LoVo (cell line): ENCODE data around the gene DDX18.
A peak's percentile ranks its signal among the peaks of the same experiment; 100 is the strongest.

ENCODE experiments used
- DNase-seq: peaks from one replicate; pipeline ENCODE4 v3.0.0-alpha.2; 2016; ENCODE audit warnings: low spot score

Gene DDX18

DNA sequence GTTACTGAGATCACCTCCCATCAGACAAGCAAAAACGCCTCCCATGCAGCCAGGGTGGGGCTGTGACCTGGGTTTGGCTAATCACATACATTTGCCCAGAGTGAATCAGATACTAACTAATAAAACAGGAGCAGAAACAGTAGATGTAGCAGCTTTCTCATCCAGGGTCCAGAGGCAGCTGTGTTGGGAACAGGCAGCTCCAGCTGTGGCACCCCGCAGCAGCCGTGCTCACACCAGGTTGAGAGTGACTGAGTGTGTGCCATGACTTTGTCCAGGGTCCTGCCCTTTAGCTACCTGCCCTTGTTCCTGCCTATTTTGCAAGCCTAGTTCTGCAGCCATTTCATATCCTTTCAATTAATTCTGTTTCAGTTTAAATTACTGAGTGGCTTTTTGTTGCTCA lies 20.5 kb downstream of the DDX18 start:
- DNase-seq, result no peak

DNA sequence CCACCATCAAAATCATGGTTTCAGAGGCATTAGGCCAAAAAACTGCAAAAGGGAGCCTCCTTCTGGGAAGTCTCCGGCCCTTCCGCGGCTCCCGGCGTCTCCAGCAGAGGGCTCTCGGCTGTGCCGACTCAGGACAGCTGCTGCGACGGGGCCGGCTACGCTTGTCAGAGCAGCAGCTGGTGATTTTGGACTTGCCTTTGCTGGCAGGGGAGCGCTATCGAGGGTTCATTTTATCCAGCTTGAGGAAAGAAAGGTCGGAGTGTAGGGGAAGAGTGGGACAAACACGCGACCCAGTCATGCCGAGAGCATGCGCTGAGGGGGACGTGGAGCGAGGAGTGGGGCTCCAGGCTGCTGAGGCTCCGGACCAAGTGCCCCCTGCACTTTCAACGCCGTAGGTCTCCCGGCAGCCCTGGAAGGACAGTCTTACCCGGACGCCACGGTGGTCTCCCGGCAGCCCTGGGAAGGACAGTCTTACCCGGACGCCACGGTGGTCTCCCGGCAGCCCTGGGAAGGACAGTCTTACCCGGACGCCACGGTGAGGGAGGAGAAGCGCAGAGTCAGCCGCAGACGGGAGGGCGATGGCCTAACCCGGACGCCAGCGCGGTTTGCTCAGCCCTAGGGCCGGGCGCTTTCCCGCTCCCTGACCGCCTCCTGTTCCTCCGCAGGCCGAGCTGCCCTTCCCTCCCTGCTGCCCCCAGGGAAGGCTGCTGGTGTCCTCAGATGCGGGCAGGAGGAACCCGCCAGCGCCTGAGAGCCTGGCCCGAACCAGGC lies 21.7 kb downstream of the DDX18 start:
- DNase-seq, result no peak

DNA sequence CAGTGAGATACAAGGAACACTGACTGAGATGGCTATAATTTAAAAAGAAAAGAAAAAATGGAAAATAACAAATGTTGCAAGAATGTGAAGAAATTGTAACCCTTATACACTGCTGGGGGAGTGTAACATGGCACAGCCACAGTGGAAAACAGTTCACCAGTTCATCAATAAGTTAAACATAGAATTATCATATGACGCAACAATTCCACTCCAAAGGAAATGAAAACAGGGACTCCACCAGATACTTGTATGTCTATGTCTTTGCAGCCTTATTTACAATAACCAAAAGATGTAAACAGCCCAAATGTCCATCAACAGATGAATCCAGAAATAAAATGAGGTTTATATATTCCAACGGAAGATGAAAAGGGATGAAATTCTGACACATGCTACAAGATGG lies 30.8 kb downstream of the DDX18 start:
- no peak for DNase-seq

DNA sequence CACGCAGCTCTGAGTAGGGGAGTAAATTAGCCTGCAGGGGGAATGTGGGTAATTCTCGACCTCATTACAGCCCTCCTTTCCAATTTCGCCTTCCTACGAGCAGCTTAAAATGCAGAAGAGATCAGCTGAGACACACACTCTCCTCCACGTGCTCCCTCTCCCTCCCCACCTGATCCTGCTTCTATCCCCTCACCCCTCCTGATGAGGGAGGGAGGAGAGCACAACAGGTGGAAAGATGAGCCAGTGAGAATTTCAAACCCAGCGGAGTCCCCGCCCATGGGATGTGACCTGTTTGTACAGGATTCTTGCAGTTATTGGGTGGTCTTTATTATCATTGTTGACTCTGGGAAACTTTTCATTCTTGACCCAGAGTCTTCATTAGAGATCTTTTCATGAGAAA lies 35.5 kb downstream of the DDX18 start:
- no peak for DNase-seq

DNA sequence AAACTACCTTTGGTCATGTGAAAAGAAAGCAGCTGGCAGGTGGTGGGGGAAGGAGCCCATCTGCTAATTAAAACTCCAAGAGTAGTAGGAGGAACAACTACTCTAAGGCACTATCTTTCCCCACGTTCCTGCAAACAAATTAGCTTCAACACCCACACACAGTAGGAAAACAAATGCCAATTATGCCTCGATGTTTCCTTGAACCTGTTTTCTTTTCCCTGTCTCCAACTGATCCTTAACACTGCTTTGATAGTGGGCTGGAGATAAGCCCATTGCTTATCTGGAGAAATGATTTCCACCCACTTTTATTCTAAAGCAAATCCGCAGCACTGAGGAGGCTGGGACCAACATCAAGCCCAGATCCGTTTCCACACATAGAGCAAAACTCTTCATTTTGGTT lies 36.0 kb downstream of the DDX18 start:
- no peak for DNase-seq

DNA sequence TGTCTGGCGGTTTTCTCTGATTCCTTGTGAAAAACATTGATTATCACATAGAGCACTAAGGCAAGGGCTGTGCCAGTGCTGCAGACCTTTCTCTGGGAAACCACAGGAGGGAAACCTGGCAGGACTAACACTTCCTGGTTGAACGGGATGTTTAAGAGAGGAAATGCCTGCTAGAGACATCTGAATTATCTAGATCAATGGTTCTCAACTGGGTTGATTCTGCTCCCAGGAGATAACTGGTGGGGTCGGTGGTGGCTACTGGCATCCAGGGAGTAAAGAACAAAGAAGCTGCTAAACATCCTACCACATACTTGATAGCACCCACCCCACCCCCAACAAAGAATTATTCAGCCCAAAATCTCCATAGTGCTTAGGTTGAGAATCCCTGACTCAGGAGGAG lies 37.5 kb downstream of the DDX18 start:
- no peak for DNase-seq

DNA sequence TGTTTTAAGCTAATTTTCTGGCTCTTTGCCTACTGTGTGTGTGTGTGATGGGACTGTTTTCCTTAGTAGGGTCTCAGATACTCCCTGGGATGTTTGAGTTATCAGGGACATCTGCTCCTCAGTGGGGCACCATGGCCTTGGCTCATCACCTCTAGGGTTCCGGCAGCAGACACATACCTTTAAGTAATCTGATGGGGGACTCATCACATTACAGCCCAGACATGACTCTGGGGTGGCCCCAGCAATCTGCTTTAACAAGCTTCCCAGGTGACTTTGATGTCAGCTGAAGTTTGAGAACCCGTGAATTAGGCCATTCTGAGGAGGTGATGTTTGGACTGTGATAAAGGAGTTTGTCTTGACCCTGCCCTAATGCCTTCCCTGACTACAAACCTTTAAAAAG lies 38.8 kb downstream of the DDX18 start:
- DNase-seq, result no peak

DNA sequence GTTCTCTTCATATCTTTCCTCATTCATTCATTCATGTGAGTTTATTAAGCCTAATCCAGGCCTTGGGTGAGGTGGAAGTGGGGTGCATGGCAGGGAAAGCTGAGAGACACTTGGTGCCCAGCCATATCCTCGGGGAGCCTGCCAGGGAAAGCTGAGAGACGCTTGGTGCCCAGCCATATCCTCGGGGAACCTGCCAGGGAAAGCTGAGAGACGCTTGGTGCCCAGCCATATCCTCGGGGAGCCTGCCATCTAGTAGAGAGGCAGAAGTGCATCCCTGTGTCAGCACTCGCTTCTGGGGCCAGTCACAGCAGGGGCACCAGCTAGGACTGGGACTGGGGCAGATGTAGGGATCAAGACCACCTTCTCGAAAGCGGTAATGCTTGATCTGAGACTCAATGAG lies 39.4 kb downstream of the DDX18 start:
- no peak for DNase-seq

DNA sequence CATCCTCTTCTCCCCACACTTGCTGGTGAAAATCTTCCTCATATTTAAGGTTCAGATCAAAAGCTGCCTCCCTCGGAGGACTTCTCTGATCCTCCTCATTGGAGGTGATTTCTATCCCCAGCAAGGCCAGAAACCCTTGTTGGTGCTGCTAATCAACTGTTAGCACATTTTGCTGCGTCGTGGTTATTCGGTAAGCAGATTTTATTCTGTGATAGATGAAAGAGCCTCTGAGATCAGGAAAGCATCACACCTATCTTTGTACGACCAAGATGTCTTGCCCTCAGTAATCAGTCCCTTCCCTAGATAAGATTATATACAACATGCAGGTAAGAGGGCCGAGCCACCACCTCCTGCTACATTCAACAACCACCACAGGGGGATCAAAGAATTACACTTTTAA lies 40.1 kb downstream of the DDX18 start:
- DNase-seq, result no peak

DNA sequence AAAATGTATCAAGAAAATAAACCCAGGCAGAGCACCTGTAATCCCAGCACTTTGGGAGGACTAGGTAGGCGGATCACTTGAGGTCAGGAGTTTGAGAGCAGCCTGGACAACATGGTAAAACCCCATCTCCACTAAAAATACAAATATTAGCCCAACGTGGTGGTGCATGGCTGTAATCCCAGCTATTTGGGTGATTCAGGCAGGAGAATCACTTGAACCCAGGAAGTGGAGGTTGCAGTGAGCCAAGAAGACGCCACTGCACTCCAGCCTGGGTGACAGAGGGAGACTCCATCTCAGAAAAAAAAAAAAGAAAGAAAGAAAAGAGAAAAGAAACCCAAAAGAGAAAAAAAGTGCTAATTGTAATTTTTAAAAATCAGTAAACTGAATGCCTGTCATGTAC lies 41.4 kb downstream of the DDX18 start:
- DNase-seq, result no peak

DNA sequence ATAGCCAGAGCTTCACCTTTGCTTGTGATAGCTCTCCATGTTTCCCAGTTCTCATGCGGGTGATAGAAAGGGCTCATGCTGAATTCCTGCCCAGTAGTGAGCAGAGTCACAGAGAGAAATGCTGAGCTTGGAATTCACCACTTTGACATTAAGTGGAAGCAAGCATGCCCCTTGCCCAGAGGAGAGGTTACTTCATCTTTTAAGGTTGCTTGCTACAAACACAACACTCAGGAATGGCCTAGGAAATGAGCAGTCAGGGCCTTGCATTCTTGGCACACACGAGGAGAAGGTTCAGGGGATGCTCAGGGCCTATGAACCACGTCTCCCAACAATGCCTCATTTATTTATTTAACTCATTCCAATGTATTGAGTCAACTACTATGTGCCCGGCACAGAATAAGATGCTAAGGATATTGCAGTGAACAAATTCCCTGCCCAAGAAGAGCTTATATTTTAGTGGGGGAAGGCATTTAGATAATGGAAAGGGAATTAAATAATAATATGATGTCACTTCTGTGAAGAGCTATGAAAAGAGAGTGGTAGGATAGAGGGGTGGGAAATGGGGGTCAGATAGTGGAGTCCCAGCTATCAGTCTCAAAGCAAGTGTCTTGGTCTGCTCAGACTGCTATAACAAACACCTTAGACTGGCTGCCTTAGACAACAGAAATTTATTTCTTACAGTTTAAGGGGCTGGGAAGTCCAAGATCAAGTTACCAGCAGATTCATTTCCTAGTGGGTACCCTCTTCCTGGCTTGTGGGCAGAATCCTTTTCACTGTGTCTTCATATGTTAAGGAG lies 42.1 kb downstream of the DDX18 start:
- DNase-seq, result peak; percentile 6

DNA sequence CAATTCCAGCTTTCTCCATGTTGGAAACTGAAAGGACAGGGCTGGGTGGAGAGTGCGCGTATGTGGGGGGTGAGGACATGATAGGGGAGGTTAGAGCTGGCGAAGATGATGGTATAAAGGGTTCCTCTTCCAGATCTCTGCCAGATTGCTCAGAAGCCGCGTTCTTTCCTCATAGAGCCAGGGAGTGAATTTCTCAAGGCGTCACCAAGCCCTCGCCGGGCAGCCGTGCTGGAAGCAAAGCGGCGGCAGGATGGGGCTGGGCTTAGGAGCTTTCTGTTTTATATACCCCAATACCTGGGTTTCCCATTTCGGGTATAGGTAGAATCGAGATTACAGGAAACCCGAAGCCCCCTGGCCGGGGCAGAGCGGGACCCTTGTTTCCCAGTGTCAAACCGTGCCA lies 43.8 kb downstream of the DDX18 start:
- no peak for DNase-seq

DNA sequence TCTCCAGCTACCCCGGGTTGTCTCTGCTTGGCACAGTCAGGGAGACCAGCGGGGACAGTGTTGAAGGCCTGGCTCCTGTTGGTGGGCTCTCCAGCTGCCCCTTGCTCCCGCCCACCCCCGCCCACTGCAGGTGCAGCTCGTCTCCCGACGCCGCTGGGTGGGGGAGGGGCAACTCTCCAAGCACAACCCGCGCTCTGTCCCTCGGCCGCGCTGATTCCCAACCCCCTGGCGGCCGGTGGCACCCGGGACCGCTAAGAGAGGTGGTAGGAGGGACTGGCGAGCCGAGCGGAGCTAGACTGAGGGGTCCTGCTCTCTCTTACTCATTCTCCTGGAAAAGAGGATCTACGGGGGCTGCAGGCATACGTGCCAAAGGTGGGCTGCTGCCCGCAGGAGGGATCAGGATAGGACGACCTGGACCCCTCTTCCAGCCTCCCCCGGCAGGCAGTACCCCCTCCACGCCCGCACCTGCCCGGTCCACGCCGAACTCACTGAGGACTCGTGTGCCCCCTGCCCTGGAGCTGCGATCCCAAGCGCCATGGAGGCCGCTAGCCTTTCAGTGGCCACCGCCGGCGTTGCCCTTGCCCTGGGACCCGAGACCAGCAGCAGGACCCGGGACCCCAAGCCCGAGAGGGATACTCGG lies 44.5 kb downstream of the DDX18 start:
- no peak for DNase-seq

DNA sequence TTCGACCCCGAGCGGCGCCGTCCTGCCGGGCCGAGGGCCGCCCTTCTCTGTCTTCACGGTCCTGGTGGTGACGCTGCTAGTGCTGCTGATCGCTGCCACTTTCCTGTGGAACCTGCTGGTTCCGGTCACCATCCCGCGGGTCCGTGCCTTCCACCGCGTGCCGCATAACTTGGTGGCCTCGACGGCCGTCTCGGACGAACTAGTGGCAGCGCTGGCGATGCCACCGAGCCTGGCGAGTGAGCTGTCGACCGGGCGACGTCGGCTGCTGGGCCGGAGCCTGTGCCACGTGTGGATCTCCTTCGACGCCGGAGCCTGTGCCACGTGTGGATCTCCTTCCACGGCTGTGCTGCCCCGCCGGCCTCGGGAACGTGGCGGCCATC lies 45.0 kb downstream of the DDX18 start:
- no peak for DNase-seq

DNA sequence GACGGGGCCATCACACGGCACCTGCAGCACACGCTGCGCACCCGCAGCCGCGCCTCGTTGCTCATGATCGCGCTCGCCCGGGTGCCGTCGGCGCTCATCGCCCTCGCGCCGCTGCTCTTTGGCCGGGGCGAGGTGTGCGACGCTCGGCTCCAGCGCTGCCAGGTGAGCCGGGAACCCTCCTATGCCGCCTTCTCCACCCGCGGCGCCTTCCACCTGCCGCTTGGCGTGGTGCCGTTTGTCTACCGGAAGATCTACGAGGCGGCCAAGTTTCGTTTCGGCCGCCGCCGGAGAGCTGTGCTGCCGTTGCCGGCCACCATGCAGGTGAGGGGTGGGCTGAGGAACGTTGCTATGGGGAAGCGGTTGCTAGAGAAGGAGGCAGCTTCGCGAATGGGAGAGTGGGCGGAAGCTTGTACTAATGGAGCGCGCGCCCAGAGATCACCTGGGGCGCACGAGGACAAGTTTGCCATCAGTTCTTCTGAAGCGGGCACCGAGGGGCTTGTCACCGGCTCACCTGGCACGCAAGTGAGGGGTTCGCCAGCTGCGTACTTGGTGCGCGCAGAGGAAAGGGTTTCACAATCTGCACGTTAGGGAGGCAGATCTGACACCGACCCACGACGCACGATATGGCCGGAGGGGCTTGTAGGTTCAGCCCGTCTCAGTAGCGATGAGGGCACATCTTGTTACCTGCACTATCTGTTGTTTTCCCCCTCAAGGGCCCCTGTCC lies 45.6 kb downstream of the DDX18 start:
- no peak for DNase-seq

DNA sequence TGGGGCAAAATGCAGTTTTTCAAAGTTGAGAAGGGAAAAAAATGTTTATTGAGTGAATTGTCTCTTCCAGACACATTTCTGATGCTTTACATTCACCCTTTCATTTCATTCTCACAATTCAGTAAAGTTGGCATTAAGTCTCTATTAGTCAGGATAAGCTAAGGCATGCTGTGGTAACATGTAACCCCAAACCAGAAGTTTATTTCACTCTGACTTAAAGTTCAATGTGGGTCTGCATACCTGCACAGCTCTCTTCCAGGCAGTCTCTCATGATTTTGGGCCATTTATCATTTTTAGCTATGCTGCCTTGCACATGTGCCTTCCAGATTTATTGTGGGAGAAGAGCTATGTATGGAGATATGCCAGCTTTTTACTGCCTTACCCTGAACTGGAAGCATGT lies 48.0 kb downstream of the DDX18 start:
- no peak for DNase-seq

DNA sequence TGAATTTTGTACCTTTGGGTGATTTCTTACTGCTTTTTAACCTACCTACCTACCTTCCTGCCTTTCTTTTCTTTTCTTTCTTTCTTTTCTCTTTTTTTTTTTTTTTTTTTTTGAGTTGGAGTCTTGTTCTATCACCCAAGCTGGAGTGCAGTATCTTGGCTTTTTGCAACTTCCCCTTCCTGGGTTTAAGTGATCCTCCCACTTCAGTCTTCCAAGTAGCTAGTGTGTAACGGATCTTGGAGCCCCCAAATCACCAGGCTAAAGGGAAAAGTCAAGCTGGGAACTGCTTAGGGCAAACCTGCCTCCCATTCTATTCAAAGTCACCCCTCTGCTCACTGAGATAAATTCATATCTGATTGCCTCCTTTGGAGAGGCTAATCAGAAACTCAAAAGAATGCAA lies 61.3 kb downstream of the DDX18 start:
- no peak for DNase-seq

DNA sequence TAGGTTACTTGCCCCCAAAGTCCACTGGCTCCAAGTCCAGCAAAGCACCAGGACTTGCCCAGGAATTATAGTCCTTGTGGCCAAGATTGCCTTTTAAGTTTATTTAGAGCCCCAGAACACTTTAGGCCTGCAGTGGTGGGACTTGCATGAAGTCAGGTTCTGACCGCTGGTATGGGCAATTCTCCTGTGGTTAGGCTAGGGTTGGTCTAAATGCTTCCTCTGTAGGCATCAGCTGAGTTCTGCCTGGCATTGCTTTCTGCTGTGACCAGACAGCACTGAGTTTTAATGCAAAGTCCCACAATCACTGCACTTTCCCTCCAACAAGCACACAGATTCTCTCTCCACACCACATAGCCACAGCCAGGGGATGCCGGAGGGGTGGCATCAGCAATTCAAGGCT lies 64.5 kb downstream of the DDX18 start:
- no peak for DNase-seq
